CD4-positive, CD25-positive, alpha-beta regulatory T cell (primary cell): ENCODE measurements around the gene PCDHA4. TPM values are rescaled to one million over a fixed set of nuclear protein-coding genes. Genes with fewer than 3 reads are reported as not detected.
"Not testable (repeated sequence)": the region's sequence is repeated elsewhere in the genome, so short reads cannot be mapped to it uniquely, and the experiment has no call there.

Source experiments
- ATAC-seq, 2 donors: fragments of 150-1000 bp; cut with Tn5 transposase; one replicate each; pipeline ENCODE4 v1.10.0; 2021; ENCODE audit warnings: low read depth in 2 of 2, moderate number of reproducible peaks in 2 of 2, moderate library complexity in 1 of 2
- DNase-seq, 3 donors: peaks; one replicate each; pipeline versions ENCODE4 v3.0.0 to v3.0.0-alpha.2; 2012 to 2022; ENCODE audit warnings: mixed read lengths in 1 of 3
- H3K27ac ChIP-seq: one replicate; pipeline ENCODE4 v1.7.0; 2013; ENCODE audit warnings: mild to moderate bottlenecking, low read length; ENCODE audit not compliant: insufficient read depth, poor library complexity, severe bottlenecking
- H3K27me3 ChIP-seq: one replicate; pipeline ENCODE4 v1.7.0; 2013; ENCODE audit warnings: low read length; ENCODE audit not compliant: control insufficient read depth, insufficient read depth
- H3K36me3 ChIP-seq: one replicate; pipeline ENCODE4 v1.7.0; 2013; ENCODE audit warnings: mild to moderate bottlenecking, low read length, moderate library complexity; ENCODE audit not compliant: control insufficient read depth, insufficient read depth
- H3K4me1 ChIP-seq: 2 replicates; pipeline ENCODE4 v1.7.0; 2013; ENCODE audit warnings: mild to moderate bottlenecking, low read length; ENCODE audit not compliant: insufficient read depth, control insufficient read depth, poor library complexity, severe bottlenecking
- H3K4me3 ChIP-seq: one replicate; pipeline ENCODE4 v1.7.0; 2013; ENCODE audit warnings: low read depth, mild to moderate bottlenecking, low read length, moderate library complexity
- H3K9me3 ChIP-seq, 2 experiments: 1 replicate in 1 of 2; 2 replicates in 1 of 2; pipeline ENCODE4 v1.7.0; 2013; ENCODE audit warnings: low read length in 2 of 2, mild to moderate bottlenecking in 1 of 2, moderate library complexity in 1 of 2; ENCODE audit not compliant: control insufficient read depth in 2 of 2
- H3K27ac Mint-ChIP-seq, 3 donors: one replicate each; pipeline ENCODE4 v1.8.0; 2020 to 2022; ENCODE audit warnings: mild to moderate bottlenecking in 3 of 3, mixed read lengths in 3 of 3, moderate library complexity in 2 of 3
- H3K27me3 Mint-ChIP-seq: one replicate; pipeline ENCODE4 v1.8.0; 2022; ENCODE audit warnings: mild to moderate bottlenecking, mixed read lengths
- H3K36me3 Mint-ChIP-seq: one replicate; pipeline ENCODE4 v1.8.0; 2020; ENCODE audit warnings: mixed read lengths
- H3K4me1 Mint-ChIP-seq, 4 donors: one replicate each; pipeline ENCODE4 v1.8.0; 2020 to 2022; ENCODE audit warnings: mixed read lengths in 4 of 4, mild to moderate bottlenecking in 1 of 4
- H3K4me3 Mint-ChIP-seq, 4 donors: one replicate each; pipeline ENCODE4 v1.8.0; 2020 to 2022; ENCODE audit warnings: mild to moderate bottlenecking in 4 of 4, mixed read lengths in 4 of 4, moderate library complexity in 3 of 4
- H3K9me3 Mint-ChIP-seq, 7 donors: one replicate each; pipeline ENCODE4 v1.8.0; 2020 to 2022; ENCODE audit warnings: mixed read lengths in 7 of 7, mild to moderate bottlenecking in 3 of 7, moderate library complexity in 2 of 7
- polyA plus RNA-seq, 4 donors: library from polyadenylated mRNA; unstranded; fragments of 300-500 nt; fragmentation: Illumina TruSeq; gene quantifications; one replicate each; pipeline ENCODE4 v1.2.3, GENCODE V29; 2021
- total RNA-seq: library from RNA; stranded (reverse); gene quantifications from one replicate; pipeline ENCODE4 v1.2.3, GENCODE V29; 2022

Gene PCDHA4
- total and polyA plus RNA-seq, 5 donors from 2014 or later = not detected

GRCh38 chr5:140823475-140823874 is 16.6 kb downstream of the PCDHA4 start:
- Mint-ChIP-seq H3K9me3 (peaks cover 0 to 25% (median 6%) of the 10 kb centered on the region in 7 donors), H3K27me3 (peaks cover 4% of the 10 kb centered on the region), H3K36me3 (no peaks in the 10 kb centered on the region), H3K4me1 (no peaks in the 10 kb centered on the region), H3K4me3 (no peak overlapping the region), H3K27ac (no peak overlapping the region)
- H3K4me1 ChIP-seq = no peaks in the 10 kb centered on the region
- H3K27me3 ChIP-seq = peaks cover 2% of the 10 kb centered on the region
- ATAC-seq (no peak), DNase-seq (no peak)
- H3K27ac ChIP-seq = no peak overlapping the region
- H3K36me3 ChIP-seq = no peaks in the 10 kb centered on the region
- peaks cover 19 to 35% of the 10 kb centered on the region in 2 experiments for H3K9me3 ChIP-seq
- no peak overlapping the region for H3K4me3 ChIP-seq

GRCh38 chr5:140827704-140828361 is 21.0 kb downstream of the PCDHA4 start, which contains the start of gene PCDHA6:
Gene PCDHA6 (plus strand): TSS chr5:140827960. CDS start chr5:140828092, 132 bp downstream.
- peaks cover 4% of the 10 kb centered on the region for H3K27me3 Mint-ChIP-seq
- Histone ChIP-seq H3K4me3 (no peak within 1 kb of the TSS), H3K27me3 (peaks cover 4% of the 10 kb centered on the region), H3K27ac (no peak within 1 kb of the TSS), H3K9me3 (peaks cover 11 to 30% of the 10 kb centered on the region in 2 experiments), H3K36me3 (no peaks in the 10 kb centered on the region), H3K4me1 (no peaks in the 10 kb centered on the region)
- no peaks in the 10 kb centered on the region for H3K36me3 Mint-ChIP-seq
- no peak for DNase-seq
- ATAC-seq = no peak
- no peak within 1 kb of the TSS for H3K4me3 Mint-ChIP-seq
- H3K4me1 Mint-ChIP-seq = no peaks in the 10 kb centered on the region
- no peak within 1 kb of the TSS for H3K27ac Mint-ChIP-seq
- H3K9me3 Mint-ChIP-seq = peaks cover 2 to 35% (median 4%) of the 10 kb centered on the region in 7 donors

- no peak for ATAC-seq
- Histone ChIP-seq H3K27ac (no peak overlapping the region), H3K9me3 (peaks cover 11 to 27% of the 10 kb centered on the region in 2 experiments), H3K36me3 (no peaks in the 10 kb centered on the region), H3K27me3 (peaks cover 4% of the 10 kb centered on the region), H3K4me3 (no peak overlapping the region), H3K4me1 (no peaks in the 10 kb centered on the region)
- Mint-ChIP-seq H3K4me3 (no peak overlapping the region), H3K36me3 (no peaks in the 10 kb centered on the region), H3K27me3 (peaks cover 9% of the 10 kb centered on the region), H3K9me3 (peaks cover 2 to 37% (median 5%) of the 10 kb centered on the region in 7 donors), H3K27ac (no peak overlapping the region), H3K4me1 (no peaks in the 10 kb centered on the region)
- DNase-seq = no peak
Observed at GRCh38 chr5:140828362-140828737, 21.5 kb downstream of the PCDHA4 start.

- H3K27ac ChIP-seq, H3K27me3 Mint-ChIP-seq, DNase-seq, ATAC-seq, H3K4me3 Mint-ChIP-seq, H3K27ac Mint-ChIP-seq, H3K36me3 ChIP-seq, H3K36me3 Mint-ChIP-seq, H3K27me3 ChIP-seq, H3K4me1 ChIP-seq, H3K4me3 ChIP-seq, H3K4me1 Mint-ChIP-seq: not testable (repeated sequence)
- peaks cover 16 to 24% of the 10 kb centered on the region in 2 experiments for H3K9me3 ChIP-seq
- H3K9me3 Mint-ChIP-seq = peaks cover 2 to 40% (median 6%) of the 10 kb centered on the region in 7 donors
Observed at GRCh38 chr5:140829511-140830501, 22.9 kb downstream of the PCDHA4 start.

GRCh38 chr5:140833993-140834392 is 27.1 kb downstream of the PCDHA4 start, which contains the start of gene PCDHA7:
Gene PCDHA7 (plus strand): TSS chr5:140834269. CDS start chr5:140834384, 115 bp downstream.
- Mint-ChIP-seq H3K9me3 (peaks cover 1 to 28% (median 5%) of the 10 kb centered on the region in 7 donors), H3K27ac (no peak within 1 kb of the TSS), H3K4me1 (no peaks in the 10 kb centered on the region), H3K27me3 (peaks cover 5% of the 10 kb centered on the region), H3K4me3 (no peak within 1 kb of the TSS), H3K36me3 (no peaks in the 10 kb centered on the region)
- peaks cover 12 to 22% of the 10 kb centered on the region in 2 experiments for H3K9me3 ChIP-seq
- DNase-seq (no peak), ATAC-seq (no peak)
- H3K27ac ChIP-seq = no peak within 1 kb of the TSS
- H3K4me3 ChIP-seq = no peak within 1 kb of the TSS
- H3K36me3 ChIP-seq = no peaks in the 10 kb centered on the region
- no peaks in the 10 kb centered on the region for H3K4me1 ChIP-seq
- peaks cover 3% of the 10 kb centered on the region for H3K27me3 ChIP-seq

- H3K27ac Mint-ChIP-seq, H3K36me3 ChIP-seq, H3K4me1 ChIP-seq, H3K4me1 Mint-ChIP-seq, H3K27me3 ChIP-seq, H3K4me3 ChIP-seq, H3K36me3 Mint-ChIP-seq, H3K27me3 Mint-ChIP-seq, H3K4me3 Mint-ChIP-seq, DNase-seq, H3K27ac ChIP-seq, ATAC-seq: not testable (repeated sequence)
- peaks cover 1 to 27% (median 5%) of the 10 kb centered on the region in 7 donors for H3K9me3 Mint-ChIP-seq
- H3K9me3 ChIP-seq = peaks cover 12 to 22% of the 10 kb centered on the region in 2 experiments
Observed at GRCh38 chr5:140834439-140835008, 27.7 kb downstream of the PCDHA4 start.

GRCh38 chr5:140835622-140836510 is 29.0 kb downstream of the PCDHA4 start:
- H3K27ac Mint-ChIP-seq = no peak overlapping the region
- Histone ChIP-seq H3K36me3 (no peaks in the 10 kb centered on the region), H3K27me3 (peaks cover 3% of the 10 kb centered on the region), H3K9me3 (peaks cover 12 to 19% of the 10 kb centered on the region in 2 experiments), H3K4me3 (no peak overlapping the region), H3K27ac (no peak overlapping the region), H3K4me1 (no peaks in the 10 kb centered on the region)
- H3K27me3 Mint-ChIP-seq = peaks cover 5% of the 10 kb centered on the region
- no peaks in the 10 kb centered on the region for H3K36me3 Mint-ChIP-seq
- H3K4me1 Mint-ChIP-seq = no peaks in the 10 kb centered on the region
- no peak overlapping the region for H3K4me3 Mint-ChIP-seq
- DNase-seq (no peak), ATAC-seq (no peak)
- H3K9me3 Mint-ChIP-seq = peaks cover 2 to 30% (median 5%) of the 10 kb centered on the region in 7 donors
